Islet precursor cell (in vitro differentiated cells): Measurements from ENCODE around the gene RUBCN.

Source experiments
- DNase-seq: peaks from one replicate; pipeline ENCODE4 v3.0.0-alpha.2; 2018

Gene RUBCN

GRCh38 chr3:197736491-197737318 is at the start of gene RUBCN:
Gene RUBCN, minus strand, starts transcription at chr3:197736904. Its CDS starts 185 bp downstream, at chr3:197736719.
- peak; percentile 98 for DNase-seq

GRCh38 chr3:197784019-197784585 is 47.4 kb upstream of the RUBCN start:
- DNase-seq: no peak

GRCh38 chr3:197782230-197782629 is 45.5 kb upstream of the RUBCN start:
- DNase-seq: no peak

GRCh38 chr3:197775317-197775716 is 38.6 kb upstream of the RUBCN start:
- no peak for DNase-seq

- no peak for DNase-seq
Observed at GRCh38 chr3:197761784-197762183, 25.1 kb upstream of the RUBCN start.

GRCh38 chr3:197758512-197758911 is 21.8 kb upstream of the RUBCN start:
- no peak for DNase-seq

GRCh38 chr3:197756704-197757103 is 20.0 kb upstream of the RUBCN start:
- DNase-seq: no peak

GRCh38 chr3:197753263-197753662 is 16.6 kb upstream of the RUBCN start:
- no peak for DNase-seq

GRCh38 chr3:197752107-197752506 is 15.4 kb upstream of the RUBCN start:
- no peak for DNase-seq

GRCh38 chr3:197750858-197751737 is 14.4 kb upstream of the RUBCN start:
- DNase-seq: no peak

- peak; percentile 79 for DNase-seq
Observed at GRCh38 chr3:197750396-197750831, 13.7 kb upstream of the RUBCN start.

- DNase-seq: peak; percentile 88
Observed at GRCh38 chr3:197749601-197750395, 13.1 kb upstream of the RUBCN start, which contains the start of gene FYTTD1. Gene FYTTD1, plus strand, starts transcription at chr3:197749883. Its CDS starts 89 bp downstream, at chr3:197749972.

GRCh38 chr3:197749315-197749600 is 12.6 kb upstream of the RUBCN start:
- no peak for DNase-seq

GRCh38 chr3:197748597-197749314 is 12.1 kb upstream of the RUBCN start:
- DNase-seq: no peak

- no peak for DNase-seq
Observed at GRCh38 chr3:197746801-197747237, 10.1 kb upstream of the RUBCN start.

GRCh38 chr3:197746209-197746608 is 9.5 kb upstream of the RUBCN start:
- no peak for DNase-seq

GRCh38 chr3:197742787-197743186 is 6.1 kb upstream of the RUBCN start:
- DNase-seq: no peak

- no peak for DNase-seq
Observed at GRCh38 chr3:197737749-197738462, 1.2 kb upstream of the RUBCN start.

GRCh38 chr3:197737319-197737649 is 580 bp upstream of the RUBCN start:
- DNase-seq: no peak

GRCh38 chr3:197736010-197736490 is 654 bp downstream of the RUBCN start:
- peak; percentile 78 for DNase-seq

- DNase-seq: no peak
Observed at GRCh38 chr3:197734667-197735318, 1.9 kb downstream of the RUBCN start.
